ENCODE results near the gene TEAD4.

TEAD4 gene

DNA sequence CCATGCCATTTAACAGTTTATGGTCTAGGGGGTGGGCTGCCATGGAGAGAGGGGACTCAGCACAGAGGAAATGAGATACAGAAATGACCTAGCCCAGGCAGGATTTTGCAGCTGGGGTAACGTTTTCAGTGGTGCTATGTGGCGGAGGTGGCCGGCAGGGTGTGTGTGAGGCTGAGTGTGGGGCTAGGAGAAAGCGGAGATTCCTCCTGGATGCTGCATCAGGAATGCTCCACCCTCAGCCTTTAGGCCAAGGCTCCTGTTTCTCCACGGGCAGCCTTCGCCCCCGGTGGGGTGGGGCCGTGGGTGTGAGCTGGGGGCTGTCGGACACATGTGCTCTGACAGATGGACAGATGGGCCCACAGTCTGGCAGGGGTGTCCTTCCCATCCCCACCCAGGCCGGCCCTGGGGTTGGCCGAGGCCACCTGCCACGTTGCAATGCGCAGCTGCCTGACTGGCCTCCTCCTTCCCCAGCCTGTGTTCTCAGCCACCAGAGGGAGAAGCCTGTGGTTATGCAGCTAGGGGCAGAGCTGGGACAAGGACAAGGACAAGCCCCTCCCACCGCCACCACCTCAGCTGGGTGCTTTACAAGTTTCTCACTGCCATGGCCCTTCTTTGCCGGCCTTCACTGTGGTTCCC, 44.3 kb downstream of the TEAD4 start:
- DNase-seq = no peak

GRCh38 chr12:3004655-3005565, 45.7 kb downstream of the TEAD4 start:
- no peak for DNase-seq

DNA sequence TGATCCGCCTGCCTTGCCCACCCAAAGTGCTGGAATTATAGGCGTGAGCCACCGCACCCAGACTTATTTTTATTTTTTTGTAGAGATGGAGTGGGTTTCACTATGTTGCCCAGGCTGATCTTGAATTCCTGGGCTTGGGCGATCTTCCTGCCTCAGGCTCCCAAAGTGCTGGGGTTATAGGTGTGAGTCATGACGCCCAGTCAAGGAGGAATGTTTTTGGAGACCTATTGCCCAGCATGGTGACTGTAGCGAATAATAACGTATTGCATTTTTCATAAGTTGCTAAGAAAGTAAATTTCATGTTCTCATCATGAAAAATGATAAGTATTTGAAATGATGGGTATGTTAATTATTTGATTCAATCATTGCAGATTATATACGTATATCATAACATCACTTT, 46.5 kb downstream of the TEAD4 start:
- no peak for DNase-seq

GRCh38 chr12:3009780-3010179, 50.6 kb downstream of the TEAD4 start:
- DNase-seq = no peak

- no peak for DNase-seq
Measured at GRCh38 chr12:3010214-3010930, 51.2 kb downstream of the TEAD4 start.

- DNase-seq = no peak
Measured at GRCh38 chr12:3012786-3013185, 53.6 kb downstream of the TEAD4 start.

DNA sequence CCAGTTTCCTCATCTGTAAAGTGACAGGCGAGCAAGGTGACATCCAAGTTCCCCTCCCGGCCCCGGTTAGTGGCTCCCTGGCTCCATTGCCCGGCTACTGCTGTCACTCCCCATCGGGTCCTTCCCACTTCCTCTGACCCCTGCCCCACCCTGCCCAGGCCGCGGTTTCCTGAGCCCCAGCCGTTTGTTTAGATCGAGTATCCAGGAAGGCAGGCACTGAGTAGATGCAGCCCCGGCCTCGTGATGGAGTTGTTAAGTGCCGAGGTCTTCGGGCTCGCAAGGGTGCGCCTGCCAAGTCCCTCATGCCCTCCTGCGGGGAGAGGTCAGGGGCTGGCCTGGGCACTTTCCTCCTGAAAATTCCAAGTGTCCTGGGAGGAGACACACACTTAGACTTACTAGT, 55.4 kb downstream of the TEAD4 start:
- DNase-seq = no peak

DNA sequence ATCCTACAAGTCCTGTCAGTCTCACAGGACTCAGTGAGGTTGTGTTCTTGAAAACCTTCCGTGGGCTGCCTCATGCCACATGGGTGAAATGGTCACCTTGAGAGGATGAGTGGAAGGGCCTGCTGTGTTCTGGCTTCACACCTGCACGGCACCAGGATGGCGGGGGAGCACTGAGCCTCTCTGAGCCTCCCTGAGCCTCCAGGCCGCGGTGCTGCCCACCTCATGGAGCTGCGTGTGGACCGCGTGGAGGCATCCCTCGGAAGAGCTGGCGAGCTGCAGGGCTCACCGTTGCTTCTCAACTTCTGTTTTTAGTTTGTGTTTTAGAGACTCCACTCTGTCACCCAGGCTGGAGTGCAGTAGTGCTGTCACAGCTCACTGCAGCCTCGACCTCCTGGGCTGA, 56.2 kb downstream of the TEAD4 start:
- DNase-seq = no peak

GRCh38 chr12:3016191-3016590, 57.0 kb downstream of the TEAD4 start:
- DNase-seq = no peak

- DNase-seq = no peak
Measured at GRCh38 chr12:3017281-3017680, 58.1 kb downstream of the TEAD4 start.

- no peak for DNase-seq
Measured at GRCh38 chr12:3018284-3019004, 59.2 kb downstream of the TEAD4 start.

DNA sequence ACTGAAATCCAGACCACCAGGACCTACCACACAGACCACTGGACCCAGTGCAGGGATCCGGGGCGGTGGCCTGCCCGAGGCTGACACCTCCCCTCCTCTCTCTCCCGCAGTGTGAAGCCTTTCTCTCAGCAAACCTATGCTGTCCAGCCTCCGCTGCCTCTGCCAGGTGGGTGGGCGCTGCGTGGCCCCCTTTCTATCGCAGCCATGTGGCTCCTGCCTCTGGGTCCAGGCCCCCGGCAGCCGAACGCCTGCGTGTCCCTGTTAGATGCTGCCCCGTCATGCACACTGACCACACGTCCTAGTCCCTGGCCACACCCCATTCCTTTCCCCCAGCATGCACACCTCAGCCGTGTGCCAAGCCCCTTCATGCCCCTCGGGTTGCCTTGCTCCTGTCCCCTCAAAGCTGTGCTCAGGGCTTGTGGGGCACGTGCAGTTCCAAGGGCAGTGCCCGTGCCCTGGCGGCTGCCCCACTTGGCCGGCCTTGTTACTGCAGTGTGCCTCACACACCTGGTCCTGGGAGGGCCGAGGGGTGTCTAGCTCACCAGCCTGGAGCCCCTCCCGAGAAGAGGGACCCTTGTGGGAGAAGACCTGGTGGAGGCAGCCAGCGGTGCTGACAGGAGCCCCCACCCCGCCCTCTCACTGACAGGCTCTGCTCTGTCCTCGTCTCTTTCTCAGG, 59.9 kb downstream of the TEAD4 start:
- DNase-seq = no peak

GRCh38 chr12:3020399-3020798, 61.2 kb downstream of the TEAD4 start:
- DNase-seq = no peak

GRCh38 chr12:3020850-3021435, 61.7 kb downstream of the TEAD4 start:
- DNase-seq = no peak

DNA sequence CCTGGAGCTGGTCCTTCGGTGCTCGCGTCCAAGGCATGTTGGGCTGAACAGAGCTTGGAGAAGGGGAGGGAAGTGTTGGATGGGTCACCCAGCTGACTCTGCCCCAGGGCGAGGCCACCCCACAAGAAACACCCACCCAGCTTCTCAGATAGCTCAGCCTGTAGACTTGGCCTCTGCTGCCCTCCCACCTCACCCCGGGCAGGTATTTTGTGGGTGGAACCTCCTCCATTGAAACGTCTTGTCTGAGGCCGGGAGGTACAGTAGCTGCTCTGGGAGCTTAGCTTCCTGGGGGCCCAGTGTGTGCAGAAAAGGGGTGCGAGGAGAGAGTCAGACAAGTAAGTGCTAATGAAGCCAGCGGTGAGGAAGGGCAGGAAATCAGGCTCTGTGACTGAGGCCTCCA, 63.2 kb downstream of the TEAD4 start:
- DNase-seq = no peak

DNA sequence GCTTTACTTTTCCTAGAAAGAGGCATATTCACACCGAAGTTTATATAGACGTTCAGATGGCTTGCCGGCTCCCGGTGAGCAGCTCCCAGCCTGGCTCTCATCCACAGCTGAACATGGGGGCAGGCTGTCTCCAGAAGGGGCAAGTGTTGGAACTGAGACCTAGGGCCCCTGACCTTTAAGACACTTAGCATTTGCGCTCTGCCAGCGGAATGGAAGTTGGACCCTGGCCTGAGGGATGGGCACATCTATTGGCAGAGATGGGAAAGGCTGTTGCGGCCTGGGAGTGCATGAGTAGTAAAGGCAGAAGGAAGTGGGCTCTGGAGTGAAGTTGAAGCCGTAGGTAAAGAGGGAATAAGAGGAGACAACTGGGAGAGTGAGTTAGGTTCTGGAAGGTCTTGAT, 63.8 kb downstream of the TEAD4 start:
- no peak for DNase-seq

GRCh38 chr12:3028108-3028507, 68.9 kb downstream of the TEAD4 start:
- no peak for DNase-seq

DNA sequence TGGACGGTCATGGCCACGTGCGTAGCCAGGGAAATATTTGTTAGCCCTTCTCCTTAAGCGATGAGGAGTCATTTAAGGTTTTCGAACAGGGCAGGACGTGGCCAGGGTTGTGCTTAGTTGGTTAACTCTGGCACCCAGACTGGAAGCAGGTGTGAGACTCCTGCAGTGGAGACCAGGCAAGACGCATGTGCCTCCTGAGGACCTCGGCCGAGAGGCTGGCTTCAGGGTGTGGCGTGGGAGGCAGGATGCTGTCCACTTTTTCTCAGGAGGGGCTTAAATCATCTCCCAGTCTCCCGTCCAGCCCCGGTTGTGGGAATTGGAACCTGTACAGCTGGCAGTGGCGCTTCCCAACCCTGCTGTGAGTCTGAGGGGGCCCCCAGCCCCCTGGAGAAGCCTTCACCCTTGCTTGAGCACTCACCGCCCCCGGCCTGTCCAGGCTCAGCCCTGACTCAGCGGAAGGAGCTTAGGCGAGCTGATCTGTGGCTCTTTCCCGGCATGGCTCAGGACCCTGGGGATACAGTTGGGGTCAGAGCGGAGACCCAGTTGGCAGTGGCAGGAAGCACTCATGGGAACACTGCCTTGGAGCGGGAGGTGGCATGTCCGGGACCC, 71.7 kb downstream of the TEAD4 start:
- DNase-seq = no peak

GRCh38 chr12:3032161-3032560, 73.0 kb downstream of the TEAD4 start:
- no peak for DNase-seq

- DNase-seq = no peak
Measured at GRCh38 chr12:3032770-3033538, 73.8 kb downstream of the TEAD4 start.

- DNase-seq = no peak
Measured at GRCh38 chr12:3033539-3033867, 74.3 kb downstream of the TEAD4 start.
